ENCODE measurements around the gene ZC2HC1B.
"Not testable (repeated sequence)": the region's sequence is repeated elsewhere in the genome, so short reads cannot be mapped to it uniquely, and the experiment has no call there.

ZC2HC1B gene

DNA sequence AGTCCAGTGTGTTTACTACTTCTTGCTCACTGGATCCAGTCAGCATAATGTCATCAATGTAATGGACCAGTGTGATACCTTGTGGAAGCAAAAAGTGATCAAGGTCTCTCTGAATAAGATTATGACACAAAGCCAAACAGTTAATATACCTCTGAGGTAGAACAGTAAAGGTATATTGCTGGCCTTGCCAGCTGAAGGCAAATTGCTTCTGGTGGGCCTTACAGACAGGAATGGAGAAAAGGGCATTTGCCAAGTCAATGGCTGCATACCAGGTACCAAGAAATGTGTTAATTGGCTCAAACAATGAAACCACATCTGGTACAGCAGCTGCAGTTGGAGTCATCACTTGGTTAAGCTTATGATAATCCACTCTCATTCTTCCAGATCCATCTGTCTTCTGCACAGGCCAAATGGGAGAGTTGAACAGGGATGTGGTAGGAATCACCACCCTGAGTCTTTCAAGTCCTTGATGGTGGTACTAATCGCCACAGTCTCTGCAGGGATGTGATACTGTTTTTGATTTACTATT lies 7.0 kb downstream of the ZC2HC1B start:
- DNase-seq = not testable (repeated sequence)

DNA sequence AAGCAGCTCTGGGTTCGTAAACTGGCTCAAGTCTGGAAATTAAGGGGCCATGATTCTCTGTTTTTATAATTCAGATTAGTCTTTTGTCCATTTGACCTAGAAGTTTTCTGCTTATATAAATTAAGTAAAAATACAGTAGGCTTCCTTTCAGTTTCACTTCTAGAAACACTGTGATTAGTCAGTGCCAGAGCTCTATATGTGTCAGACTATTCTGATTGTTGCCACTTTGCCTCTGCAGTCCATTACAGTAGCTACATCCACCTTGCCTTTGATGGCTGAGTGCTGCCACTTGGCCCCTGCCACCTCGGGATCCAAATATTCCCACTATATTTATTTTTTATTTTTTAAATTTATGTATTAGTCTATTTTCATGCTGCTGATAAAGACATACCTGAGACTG lies 7.9 kb downstream of the ZC2HC1B start:
- no peak for DNase-seq

DNA sequence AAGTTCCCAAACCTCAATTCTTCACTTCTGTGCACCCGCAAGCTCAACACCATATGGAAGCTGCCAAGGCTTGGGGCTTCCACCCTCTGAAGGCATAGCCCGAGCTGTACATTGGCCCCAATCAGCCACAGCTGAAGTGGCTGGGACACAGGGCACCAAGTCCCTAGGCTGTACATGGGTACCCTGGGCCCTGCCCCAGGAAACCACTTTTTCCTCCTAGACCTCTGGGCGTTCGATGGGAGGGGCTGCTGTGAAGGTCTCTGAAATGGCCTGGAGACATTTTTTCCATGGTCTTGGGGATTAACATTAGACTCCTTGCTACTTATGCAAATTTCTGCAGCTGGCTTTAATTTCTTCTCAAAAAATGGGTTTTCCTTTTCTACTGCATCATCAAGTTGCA lies 9.3 kb downstream of the ZC2HC1B start:
- DNase-seq = not testable (repeated sequence)

DNA sequence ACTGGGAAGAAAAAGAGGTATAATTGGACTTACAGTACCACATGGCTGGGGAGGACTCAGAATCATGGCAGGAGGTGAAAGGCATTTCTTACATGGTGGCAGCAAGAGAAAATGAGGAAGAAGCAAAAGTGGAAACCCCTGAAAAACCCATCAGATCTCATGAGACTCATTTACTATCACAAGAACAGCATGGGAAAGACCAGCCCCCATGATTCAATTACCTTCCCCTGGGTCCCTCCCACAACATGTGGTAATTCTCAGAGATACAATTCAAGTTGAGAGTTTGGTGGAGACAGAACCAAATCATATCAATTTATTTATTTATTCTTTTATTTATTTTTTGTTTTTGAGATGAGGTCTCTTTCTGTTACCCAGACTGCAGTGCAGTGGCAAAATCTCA lies 10.2 kb downstream of the ZC2HC1B start:
- DNase-seq = not testable (repeated sequence)

DNA sequence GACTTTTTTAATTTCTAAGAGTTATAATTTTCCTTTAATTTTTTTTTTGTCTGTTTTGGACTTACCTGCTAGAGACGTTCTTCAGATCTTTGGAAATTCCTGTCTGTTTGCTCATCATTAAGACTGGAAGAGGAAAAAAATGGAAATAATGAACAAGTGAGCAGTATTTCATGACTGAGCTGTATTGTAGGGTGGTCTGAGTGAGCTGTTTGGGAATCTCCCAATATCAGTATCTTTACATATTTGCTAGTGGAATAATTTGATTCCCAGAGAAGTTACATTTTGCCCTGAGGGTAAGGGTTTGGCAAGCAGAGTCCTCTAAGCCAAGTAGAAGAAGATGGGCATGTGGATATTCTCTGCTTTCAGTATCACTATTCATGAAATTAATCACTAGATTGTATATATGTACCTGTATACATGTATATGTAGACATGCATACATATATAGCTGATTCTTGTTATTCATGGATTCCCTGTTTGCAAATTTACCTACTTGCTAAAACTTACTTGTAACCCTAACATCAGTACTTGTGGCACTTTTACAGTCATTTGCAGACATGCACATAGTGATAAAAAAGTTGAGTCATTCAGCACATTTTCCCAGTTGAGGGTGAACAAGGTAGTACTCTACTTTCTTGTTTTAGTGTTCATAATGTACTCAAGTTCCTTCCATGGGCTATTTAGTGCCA lies 13.5 kb downstream of the ZC2HC1B start:
- no peak for DNase-seq

DNA sequence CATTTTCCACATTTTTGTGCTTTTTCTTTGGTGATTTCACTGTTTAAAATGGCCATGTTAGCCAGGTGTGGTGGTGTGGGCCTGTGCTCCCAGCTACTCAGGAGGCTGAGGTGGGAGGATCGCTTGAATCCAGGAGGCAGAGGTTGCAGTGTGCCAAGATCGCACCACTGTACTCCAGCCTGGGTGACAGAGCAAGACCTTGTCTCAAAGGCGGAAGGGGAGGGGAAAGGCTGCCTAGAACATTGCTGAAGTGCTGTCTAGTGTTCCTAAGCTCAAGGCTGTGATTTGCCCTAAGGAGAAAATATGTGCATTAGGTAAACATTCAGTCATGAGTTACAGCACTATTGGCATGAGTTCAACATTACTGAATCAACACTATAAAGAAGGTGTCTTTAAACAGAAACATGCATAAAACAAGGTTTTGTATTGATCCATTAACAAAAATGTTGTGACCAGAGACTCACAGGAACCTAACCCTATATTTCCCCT lies 14.0 kb downstream of the ZC2HC1B start:
- no peak for DNase-seq

DNA sequence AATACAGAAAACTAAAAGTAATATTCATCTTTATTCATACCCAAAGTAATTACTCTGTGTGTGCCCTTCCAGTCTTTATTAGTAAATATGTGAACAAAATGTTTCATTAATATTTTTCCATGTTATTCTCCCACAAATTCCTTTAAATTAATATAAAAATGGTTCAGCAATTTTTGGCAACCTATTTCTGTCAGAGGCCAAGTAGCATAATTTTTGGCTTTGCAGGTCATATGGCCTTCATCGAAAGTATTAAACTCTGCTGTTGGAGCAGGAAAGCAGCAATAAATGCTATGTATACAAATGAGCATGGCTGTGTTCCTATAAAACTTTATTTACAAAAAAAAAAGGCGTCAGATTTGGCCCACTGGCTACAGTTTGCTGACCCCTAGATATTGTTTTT lies 16.1 kb downstream of the ZC2HC1B start:
- DNase-seq = no peak

DNA sequence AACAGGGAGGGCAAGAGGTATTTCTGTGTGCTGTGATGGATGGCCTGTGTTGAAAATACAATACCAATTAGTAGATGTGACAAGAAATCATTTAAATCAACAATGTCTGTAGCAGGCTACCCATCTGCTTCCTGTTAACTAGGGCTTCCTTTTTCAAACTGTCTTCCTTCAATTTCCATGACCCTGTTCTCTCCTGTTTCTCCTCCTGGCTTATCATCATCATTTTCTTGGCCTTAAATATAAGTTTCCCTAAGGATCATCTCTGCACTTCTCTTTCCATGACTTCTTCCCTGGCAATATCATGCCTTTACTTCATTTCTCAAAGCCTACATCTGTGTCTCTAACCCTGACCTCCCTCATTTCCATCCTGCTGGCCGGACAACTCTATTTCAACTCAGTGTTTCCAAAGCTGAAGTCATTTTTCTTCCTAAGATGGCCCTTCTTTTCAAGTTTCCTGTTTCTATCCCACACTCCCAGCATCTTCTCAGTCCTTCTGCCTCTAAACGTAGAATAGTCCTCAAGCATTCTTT lies 18.2 kb downstream of the ZC2HC1B start:
- no peak for DNase-seq

DNA sequence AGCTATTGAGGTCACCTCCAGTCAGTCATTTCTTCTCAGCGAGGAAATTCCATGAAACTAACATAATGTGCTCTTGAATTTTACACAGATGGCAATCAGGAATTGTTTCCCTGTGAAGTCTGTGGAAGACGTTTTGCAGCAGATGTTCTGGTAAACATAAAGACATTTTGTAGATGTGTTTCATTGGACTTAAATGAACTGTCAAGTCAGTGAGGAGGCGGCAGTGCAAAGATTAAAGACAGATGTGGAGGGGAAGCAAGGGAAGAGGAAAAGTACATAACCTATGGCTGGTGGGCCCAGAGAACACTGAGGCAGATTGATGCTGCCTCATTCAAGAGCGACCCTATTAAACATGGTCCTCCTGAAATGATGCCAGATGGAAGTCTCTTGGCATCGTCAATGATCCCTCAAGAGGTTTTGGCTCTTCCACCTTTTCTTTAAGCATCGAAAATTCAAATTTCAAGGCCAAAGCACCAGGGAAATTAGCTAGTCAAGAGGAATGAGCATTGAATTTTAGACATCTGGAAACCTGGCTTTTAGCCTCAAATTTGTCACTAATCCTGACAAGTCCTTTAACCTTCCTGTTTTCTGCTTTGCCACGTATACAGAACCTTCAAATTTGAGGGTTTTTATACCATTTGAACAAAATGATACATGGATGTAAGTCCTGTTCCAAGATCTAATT lies 20.1 kb downstream of the ZC2HC1B start:
- no peak for DNase-seq

DNA sequence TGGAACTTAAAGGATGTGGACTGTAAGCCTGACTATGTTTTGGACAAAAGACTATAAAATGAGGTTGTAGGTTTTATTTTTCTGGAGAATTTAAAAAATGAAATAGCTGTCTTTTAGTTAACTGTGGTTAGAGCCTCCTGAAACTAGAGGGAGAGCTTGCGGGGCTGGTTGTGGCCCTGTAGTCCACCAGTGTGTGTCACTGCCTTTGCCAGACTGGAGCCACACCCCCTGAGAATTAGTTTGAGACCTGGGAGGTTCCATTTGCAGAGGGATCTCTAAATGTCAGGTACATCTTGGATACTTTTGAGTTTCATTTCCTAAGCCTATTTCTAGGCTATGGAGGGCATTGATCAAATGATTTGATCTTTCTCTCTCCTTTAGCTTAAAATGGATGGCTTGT lies 20.8 kb downstream of the ZC2HC1B start:
- no peak for DNase-seq

DNA sequence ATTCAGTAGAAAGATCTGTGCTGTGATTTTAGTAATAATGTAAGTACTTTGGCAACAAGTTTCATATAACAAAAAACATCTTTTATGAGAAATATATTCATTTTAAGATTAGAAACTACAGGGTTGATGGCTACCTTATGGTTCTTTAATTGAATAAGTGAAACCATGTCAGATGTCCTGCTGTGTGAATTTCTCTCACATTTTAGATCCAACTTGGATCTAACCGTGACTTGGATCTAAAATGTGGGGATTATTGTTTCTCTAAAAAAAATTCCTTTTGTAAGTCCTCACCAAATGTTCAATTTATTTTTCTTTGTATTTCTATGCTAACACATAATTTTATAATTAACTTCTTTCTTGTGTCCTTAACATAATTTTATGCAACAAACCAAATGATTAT lies 30.4 kb downstream of the ZC2HC1B start:
- no peak for DNase-seq

DNA sequence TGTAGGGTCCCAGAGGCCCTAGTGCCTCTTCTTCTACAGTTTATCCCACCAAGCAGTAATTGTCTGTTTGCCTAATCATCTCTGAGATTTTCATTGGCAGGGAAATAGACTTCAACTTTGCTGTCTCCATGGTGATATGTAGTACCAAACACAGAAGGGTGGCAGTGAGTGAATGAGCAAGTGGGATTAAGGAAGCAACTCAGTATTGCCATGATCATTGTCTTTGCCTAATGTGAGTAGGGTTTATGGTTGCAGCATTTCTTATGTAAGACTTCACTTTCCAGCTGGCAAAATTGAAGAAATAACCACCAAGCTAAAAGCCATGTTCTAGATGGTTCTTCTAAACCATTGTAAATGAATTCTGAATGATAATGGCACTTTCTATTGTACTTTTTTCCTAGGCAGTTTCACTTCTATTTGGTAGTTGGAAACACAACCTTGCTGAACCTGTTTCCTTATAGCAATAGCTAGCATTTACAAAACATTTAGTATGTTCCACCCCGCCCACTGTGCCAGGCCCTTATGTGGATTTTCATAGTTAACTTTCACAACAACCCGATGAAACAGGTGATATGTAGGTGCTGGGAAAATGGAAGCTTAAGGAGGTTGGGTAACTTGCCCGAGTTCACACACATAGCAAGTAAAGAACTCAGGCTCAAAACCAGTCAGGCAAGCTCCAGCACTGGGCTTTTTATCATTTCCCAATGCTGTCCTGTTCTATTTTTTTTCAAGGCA lies 32.0 kb downstream of the ZC2HC1B start:
- DNase-seq = no peak

DNA sequence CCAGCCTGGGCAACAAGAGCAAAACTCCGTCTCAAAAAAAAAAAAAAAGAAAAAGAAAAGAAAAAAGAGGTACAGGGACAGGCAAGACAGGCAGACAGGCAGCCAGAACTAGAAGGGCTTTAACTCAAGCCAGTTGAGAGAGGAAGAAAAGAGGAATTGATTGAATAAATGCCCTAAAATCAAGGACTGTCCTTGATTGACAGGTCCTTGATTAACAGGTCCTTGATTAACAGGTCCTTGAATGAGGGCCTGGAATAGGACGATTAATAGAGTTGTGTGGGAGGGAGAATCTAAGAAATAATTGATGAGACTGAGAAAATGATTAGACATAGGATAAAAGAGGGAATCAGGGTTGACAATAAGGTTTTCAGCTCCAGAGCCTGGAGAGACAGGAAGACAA lies 36.1 kb downstream of the ZC2HC1B start:
- no peak for DNase-seq

DNA sequence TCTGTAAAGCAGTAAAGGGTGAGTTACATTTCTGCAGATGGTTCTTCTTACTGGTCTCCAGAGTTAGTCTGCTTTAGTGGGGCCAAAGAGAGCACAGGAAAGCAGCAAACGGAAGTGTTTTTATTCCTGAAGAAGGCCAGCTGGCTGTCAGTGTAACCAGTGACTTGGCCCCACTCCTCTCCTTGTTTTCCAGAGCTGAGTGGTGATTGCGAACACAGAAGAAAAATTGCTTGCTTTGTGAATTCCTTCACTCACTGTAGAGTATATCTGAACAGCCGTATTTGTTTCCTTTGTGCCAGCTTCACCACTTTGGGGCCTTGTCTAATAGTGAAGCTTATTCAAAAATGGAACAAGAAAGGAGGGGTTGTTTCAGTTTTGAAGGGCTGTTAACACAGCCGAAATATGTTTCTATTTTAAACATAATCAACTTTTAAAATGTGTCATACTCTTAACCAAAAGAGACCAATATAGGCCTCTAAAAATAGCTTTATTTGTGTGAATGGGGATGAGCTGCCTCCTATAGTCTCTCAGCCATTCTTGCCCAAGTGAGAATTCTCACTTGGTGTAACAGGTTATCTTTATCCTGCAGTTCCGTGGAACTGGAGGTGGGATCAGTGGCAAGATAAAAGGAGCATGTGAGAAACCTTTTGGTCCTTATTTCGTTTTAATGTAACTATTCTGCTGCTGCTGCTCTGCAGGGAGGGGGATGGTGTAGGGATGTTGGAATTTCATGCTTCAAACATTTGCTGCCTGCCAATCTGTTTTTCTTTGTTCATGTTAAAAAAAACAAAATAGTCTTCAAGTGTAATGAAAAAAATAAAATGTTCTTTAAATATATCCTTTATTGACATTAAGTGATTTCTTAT lies 37.8 kb downstream of the ZC2HC1B start:
- DNase-seq = no peak

DNA sequence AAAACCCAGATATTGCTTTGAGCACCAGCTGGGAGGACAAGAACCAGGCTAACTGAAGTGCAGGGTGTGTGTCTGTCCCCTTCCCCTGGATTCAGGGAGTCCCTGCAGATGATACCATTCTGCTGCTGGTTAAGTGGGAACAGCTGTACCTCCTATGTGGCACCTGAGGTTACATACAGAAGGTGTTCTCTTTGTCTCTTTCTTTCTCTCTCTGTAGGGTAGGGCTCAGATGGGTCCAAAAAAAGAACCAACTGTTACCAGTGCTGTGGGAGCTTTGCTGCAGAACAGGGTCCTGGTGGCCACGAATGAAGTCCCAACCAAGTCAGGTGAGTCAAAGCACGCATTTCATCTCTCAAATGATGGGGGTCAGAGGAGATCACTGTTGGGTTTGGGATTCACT lies 38.6 kb downstream of the ZC2HC1B start:
- no peak for DNase-seq

DNA sequence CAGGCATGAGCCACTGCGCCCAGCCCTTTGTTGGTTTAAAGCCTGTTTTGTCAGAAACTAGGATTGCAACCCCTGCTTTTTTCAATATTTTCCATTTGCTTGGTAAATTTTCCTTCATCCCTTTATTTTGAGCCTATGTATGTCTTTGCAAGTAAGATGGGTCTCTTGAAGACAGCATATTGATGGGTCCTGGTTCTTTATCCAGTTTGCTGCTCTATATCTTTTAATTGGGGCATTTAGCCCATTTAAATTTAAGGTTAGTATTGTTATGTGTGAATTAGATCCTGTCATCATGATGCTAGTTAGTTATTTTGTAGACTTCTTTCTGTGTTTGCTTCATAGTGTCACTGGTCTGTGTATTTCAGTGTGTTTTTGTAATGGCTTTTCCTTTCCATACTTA lies 46.8 kb downstream of the ZC2HC1B start:
- no peak for DNase-seq

DNA sequence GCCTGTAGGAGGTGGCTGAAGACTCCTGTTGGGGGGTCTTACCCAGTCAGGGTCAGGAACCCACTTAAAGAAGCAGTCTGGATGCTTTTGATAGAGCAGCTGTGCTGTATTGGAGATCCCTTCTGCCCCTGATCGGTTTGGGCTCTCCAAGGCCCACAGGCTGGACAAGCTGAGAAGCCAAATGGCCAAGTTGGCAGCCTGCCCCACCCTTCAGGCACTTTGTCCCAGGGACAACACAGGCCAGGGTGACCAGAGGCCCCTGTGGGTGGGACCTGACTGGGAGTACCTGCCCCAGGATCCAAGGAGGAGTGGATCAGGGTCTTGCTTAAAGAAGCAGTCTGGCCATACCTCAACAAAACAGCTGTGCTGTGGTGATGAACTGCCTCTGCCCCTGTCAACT lies 48.4 kb downstream of the ZC2HC1B start:
- no peak for DNase-seq

DNA sequence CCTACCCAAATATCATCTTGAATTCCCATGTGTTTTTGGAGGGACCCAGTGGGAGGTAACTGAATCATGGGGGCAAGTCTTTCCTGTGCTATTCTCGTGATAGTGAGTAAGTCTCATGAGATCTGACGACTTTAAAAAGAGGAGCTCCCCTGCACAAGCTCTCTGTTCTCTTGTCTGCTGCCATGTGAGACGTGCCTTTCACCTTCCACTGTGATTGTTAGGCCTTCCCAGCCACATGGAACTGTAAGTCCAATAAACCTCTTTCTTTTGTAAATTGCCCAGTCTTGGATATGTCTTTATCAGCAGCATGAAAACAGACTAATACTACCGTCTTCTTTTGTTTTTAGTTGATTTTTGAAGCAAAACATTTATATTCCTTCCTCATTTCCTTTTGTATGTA lies 52.8 kb downstream of the ZC2HC1B start:
- DNase-seq = not testable (repeated sequence)

DNA sequence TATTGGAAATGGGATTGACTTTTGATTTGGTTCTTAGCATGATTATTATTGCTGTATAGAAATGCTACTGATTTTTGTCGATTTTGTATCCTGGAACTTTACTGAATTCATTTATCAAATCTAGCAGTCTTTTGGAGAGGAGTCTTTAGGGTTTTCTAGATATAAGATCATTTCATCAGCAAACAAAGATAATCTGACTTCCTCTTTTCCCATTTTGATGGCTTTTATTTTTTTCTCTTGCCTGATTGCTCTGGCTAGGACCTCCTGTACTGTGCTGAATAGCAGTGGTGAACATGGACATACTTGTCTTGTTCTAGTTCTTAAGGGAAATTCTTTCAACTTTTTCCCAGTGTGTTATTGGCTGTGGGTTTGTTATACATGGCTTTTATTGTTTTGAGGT lies 64.6 kb downstream of the ZC2HC1B start:
- DNase-seq = no peak

DNA sequence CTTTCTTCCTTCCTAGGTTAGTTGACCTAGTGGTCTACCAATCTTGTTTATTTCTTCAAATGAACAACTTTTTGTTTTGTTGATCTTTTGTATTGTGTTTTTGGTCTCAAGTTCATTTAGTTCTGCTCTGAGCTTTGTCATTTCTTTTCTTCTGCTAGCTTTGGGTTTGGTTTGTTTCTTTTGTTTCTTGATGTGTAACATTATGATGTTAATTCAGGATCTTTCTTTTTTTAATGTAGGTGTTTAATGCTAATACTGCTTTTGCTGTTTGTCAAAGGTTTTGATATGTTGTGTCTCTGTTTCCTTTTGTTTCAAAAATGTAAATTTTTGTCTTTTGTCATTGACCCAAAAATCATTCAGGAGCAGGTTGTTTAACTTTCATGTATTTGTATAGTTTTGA lies 65.7 kb downstream of the ZC2HC1B start:
- DNase-seq = no peak

DNA sequence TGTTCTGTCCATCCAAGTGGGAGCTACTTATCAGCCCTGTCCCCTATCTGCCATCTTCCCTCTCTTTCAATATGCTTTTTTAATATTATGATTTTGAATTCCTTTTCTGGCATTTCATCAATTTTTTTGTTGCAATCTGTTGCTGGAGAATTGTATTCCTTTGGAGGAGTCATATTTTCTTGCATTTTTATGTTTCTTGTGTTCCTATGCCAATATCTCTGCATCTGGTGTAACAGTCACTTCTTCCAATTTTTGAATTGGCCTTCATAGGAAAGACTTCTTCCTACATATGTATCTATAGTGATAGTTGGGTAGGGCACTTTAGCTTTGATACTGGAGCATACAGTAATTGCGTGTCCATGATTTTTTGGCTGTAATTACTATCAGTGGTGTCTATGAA lies 70.1 kb downstream of the ZC2HC1B start:
- DNase-seq = no peak

DNA sequence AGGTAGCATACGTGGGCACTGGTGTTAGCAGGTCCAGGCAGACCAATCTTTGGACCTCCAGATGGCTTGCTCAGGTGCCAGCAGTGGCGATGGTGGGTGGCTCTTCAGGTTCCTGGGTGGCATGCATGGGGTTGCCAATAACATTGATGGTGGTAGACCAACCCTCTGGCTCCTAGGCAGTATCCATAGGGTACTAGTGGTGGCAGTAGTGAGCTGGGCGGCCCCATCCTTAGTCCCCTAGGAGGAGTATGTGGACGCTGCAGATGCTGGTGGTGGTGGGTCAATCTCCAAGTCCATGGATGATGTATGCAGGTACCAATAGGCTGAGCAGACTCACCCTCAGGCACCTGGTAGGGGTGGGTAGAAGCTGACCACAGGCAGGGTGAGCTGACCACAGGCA lies 70.6 kb downstream of the ZC2HC1B start:
- no peak for DNase-seq

DNA sequence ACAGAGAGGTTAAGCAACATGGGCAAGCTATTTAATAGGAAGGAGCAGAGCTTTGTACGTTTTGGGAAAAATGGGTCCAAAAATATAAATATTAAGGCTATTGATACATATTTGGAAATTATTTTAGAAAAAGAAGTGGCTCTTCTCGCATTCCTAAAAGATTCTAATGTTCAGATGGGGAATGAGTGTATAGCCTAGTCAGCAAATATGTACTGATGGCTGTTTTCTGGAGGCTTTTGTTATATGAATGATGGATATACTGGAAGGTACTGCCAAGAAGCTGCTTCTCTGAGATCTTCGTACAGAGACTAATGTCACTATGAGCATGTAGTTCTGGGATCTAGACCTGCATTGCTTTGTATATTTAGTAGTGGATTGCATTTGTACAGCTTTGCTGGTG lies 72.1 kb downstream of the ZC2HC1B start:
- DNase-seq = no peak
